ENCODE results near the gene AKR7A3.
"Not testable (repeated sequence)": the region's sequence is repeated elsewhere in the genome, so short reads cannot be mapped to it uniquely, and the experiment has no call there.

The AKR7A3 gene

GRCh38 chr1:19307794-19308508, 19.4 kb upstream of the AKR7A3 start:
- TF ChIP-seq CTCF (IDR thresholded peaks at IDR 0.05; ENCODE audit: low read depth, low read length), result no peak
- Histone ChIP-seq H3K27me3 (no peaks in the 10 kb centered on the region), H3K9me3 (no peaks in the 10 kb centered on the region), H3K36me3 (no peaks in the 10 kb centered on the region; the same call in 1 of the 2 replicates), H3K4me1 (no peaks in the 10 kb centered on the region), H3K4me3 (ENCODE audit: low read depth, low read length) (no peak overlapping the region)
- DNase-seq, result no peak

DNA sequence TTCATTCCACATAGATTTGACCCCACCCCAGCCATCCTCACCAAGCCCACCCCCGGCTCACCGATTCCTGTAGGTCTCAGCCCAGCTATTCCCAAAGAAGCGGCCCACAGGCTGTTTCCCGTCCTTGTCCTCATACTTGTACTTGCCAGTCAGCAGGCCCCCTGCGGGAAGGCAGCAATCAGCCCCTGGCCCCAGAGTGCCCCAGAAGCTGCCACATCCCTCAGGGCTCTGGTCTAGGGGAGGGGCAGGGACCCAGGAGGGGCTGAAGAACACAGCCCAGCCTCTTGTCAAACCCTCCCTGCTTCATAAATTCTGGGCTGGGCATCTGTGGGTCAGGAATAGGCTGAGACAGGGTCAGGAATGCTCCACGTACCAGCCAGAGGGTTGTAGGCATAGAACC, 18.4 kb upstream of the AKR7A3 start:
- Histone ChIP-seq H3K4me3 (ENCODE audit: low read depth, low read length) (no peak overlapping the region), H3K4me1 (no peaks in the 10 kb centered on the region), H3K27me3 (no peaks in the 10 kb centered on the region), H3K9me3 (no peaks in the 10 kb centered on the region), H3K36me3 (no peaks in the 10 kb centered on the region; the same call in 1 of the 2 replicates)
- TF ChIP-seq CTCF (IDR thresholded peaks at IDR 0.05; ENCODE audit: low read depth, low read length), result no peak
- no peak for DNase-seq

- no peaks in the 10 kb centered on the region for H3K9me3 ChIP-seq
- no peak for DNase-seq
- no peak overlapping the region for H3K4me3 ChIP-seq (ENCODE audit: low read depth, low read length)
- TF ChIP-seq CTCF (IDR thresholded peaks at IDR 0.05; ENCODE audit: low read depth, low read length), result no peak
- no peaks in the 10 kb centered on the region for H3K4me1 ChIP-seq
- H3K27me3 ChIP-seq, result no peaks in the 10 kb centered on the region
- no peaks in the 10 kb centered on the region; the same call in 1 of the 2 replicates for H3K36me3 ChIP-seq
Measured at GRCh38 chr1:19305880-19306279, 17.3 kb upstream of the AKR7A3 start.

DNA sequence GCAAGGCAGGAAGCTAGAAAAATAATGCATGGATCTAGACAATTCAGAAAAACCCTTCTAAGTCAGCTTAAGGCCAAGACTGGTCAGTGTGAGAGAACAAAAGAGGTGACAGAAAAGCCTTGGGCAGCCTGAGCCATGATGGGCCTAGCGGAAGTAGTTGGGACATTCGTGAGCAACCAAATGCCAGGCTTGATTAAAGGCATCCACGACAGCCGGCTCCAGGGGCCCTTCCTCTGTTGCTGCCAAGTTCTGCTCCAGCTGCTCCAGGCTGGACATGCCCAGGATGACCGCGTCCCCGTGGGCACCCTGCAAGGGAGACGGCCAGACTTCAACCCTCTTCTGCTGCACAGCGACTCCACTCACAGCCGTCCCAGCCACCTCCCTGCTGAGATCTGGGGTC, 15.5 kb upstream of the AKR7A3 start:
- not testable (repeated sequence) for H3K36me3 ChIP-seq; H3K4me1 ChIP-seq; DNase-seq; H3K4me3 ChIP-seq (ENCODE audit: low read depth, low read length); H3K27me3 ChIP-seq; H3K9me3 ChIP-seq

DNA sequence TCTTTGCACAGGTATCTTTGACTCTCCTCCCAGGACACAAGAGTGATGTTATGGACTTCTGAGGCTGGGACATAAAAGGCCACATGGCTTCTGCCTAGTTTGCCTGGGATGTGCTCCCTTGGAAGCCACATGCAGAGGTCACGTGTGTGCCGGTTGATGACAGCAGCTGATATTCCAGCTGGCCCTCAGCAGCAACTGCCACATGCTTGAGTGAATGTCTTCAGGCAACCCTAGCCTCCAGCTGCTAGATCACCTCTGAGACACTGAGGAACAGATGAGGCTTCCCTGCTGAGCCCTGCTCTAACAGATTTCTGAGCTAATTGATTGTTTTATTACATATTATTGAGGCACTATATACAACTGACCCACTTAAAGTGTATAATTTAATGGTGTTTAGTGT, 11.6 kb upstream of the AKR7A3 start:
- no peaks in the 10 kb centered on the region; the same call in 1 of the 2 replicates for H3K36me3 ChIP-seq
- DNase-seq, result peak; percentile 19
- no peaks in the 10 kb centered on the region for H3K4me1 ChIP-seq
- TF ChIP-seq CTCF (IDR thresholded peaks at IDR 0.05; ENCODE audit: low read depth, low read length), result no peak
- H3K27me3 ChIP-seq, result no peaks in the 10 kb centered on the region
- no peaks in the 10 kb centered on the region for H3K9me3 ChIP-seq
- H3K4me3 ChIP-seq (ENCODE audit: low read depth, low read length), result no peak overlapping the region

DNA sequence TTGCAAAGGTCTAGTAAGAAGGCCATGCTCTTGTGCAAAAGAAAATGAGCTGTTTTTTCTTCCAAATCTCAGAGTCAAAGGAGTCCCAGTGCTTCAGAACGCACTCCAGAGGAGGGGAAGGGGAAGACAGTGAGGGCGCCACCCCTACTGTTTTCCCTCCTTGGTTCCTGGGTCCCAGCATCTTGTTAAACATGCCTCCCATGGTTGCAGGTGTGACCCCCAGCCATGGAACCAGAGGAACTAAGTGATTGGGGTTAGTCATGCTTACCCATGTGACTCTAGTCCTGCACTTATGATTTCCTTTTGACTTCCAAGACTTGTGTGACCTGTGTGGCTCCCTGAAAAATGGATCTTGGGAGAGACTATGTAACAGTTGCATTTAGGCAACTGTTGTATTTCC, 6.1 kb upstream of the AKR7A3 start:
- no peaks in the 10 kb centered on the region for H3K4me1 ChIP-seq
- no peak overlapping the region for H3K4me3 ChIP-seq (ENCODE audit: low read depth, low read length)
- H3K27me3 ChIP-seq, result no peaks in the 10 kb centered on the region
- no peaks in the 10 kb centered on the region for H3K36me3 ChIP-seq
- H3K9me3 ChIP-seq, result no peaks in the 10 kb centered on the region
- no peak for TF ChIP-seq CTCF (IDR thresholded peaks at IDR 0.05; ENCODE audit: low read depth, low read length)
- DNase-seq, result no peak

All from BE2C (cell line).